ENCODE results near the gene RS1. TPM values are rescaled to one million over a fixed set of nuclear protein-coding genes. Genes with fewer than 3 reads are reported as not detected.

RS1 gene
- total and polyA plus RNA-seq, 4 donors: 0.40 to 6.3 (median 3.1) TPM

GRCh38 chrX:18698737-18699650, 27.1 kb upstream of the RS1 start:
- H3K9ac ChIP-seq (ENCODE audit: insufficient read depth in 1 of 2, low read length in 2 of 2): no peak overlapping the region
- no peak overlapping the region for H3K27ac ChIP-seq (ENCODE audit: low read depth in 1 of 2, low read length in 1 of 2)
- H3K4me1 ChIP-seq (ENCODE audit: control insufficient read depth in 5 of 5, insufficient read depth in 5 of 5, low read length in 5 of 5): peaks cover 0 to 7% (median 0%) of the 10 kb centered on the region in 5 donors
- WGBS, 2 donors: 80 to 91% methylated on average over 12 of the region's 12 CpGs
- peaks cover 0 to 12% (median 3%) of the 10 kb centered on the region in 3 donors for H3K27me3 ChIP-seq (ENCODE audit: control insufficient read depth in 3 of 3, insufficient read depth in 3 of 3, low read length in 2 of 3)
- DNase-seq: no peak
- no peak for ATAC-seq (ENCODE audit: insufficient read depth, low FRiP score)
- TF ChIP-seq CTCF (IDR thresholded peaks at IDR 0.05; ENCODE audit: control extremely low read depth, extremely low read depth): no peak
- H3K9me3 ChIP-seq (ENCODE audit: control insufficient read depth in 4 of 4, insufficient read depth in 3 of 4, low read length in 3 of 4): peaks cover 0 to 3% (median 0%) of the 10 kb centered on the region in 4 donors
- no peak overlapping the region for H3K4me3 ChIP-seq
- no peaks in the 10 kb centered on the region for H3K36me3 ChIP-seq (ENCODE audit: control insufficient read depth in 4 of 4, insufficient read depth in 4 of 4, low read length in 4 of 4)

GRCh38 chrX:18696653-18697052, 24.7 kb upstream of the RS1 start:
- no peak for DNase-seq
- Histone ChIP-seq H3K36me3 (ENCODE audit: control insufficient read depth in 4 of 4, insufficient read depth in 4 of 4, low read length in 4 of 4) (no peaks in the 10 kb centered on the region), H3K4me3 (no peak overlapping the region), H3K9ac (ENCODE audit: insufficient read depth in 1 of 2, low read length in 2 of 2) (no peak overlapping the region), H3K4me1 (ENCODE audit: control insufficient read depth in 5 of 5, insufficient read depth in 5 of 5, low read length in 5 of 5) (peaks cover 0 to 2% (median 0%) of the 10 kb centered on the region in 5 donors), H3K27me3 (ENCODE audit: control insufficient read depth in 3 of 3, insufficient read depth in 3 of 3, low read length in 2 of 3) (peaks cover 0 to 5% (median 3%) of the 10 kb centered on the region in 3 donors), H3K9me3 (ENCODE audit: control insufficient read depth in 4 of 4, insufficient read depth in 3 of 4, low read length in 3 of 4) (peaks cover 0 to 3% (median 0%) of the 10 kb centered on the region in 4 donors), H3K27ac (ENCODE audit: low read depth in 1 of 2, low read length in 1 of 2) (no peak overlapping the region)
- WGBS, 2 donors: 78 to 84% methylated on average over 3 of the region's 3 CpGs
- no peak for ATAC-seq (ENCODE audit: insufficient read depth, low FRiP score)
- no peak for TF ChIP-seq CTCF (IDR thresholded peaks at IDR 0.05; ENCODE audit: control extremely low read depth, extremely low read depth)

DNA sequence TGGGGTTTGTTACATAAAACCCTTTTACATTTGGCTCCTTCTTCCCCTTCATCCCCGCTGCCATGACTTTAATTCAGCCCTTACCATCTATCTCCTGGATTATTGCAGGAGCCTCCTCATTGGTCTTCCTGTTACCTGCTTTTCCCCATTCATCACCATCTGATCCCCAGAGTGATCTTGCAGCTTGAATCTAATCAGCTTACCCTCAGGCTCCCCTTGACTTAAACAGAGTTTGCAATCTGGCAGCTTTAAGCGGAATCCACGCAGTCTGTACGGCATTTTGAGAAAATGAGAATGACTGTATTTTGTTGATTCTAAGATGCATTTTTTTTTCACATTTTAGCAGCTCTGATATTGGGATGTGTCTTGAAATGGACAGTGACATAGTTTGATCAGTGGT, 20.6 kb upstream of the RS1 start:
- Histone ChIP-seq H3K4me1 (ENCODE audit: control insufficient read depth in 5 of 5, insufficient read depth in 5 of 5, low read length in 5 of 5) (no peaks in the 10 kb centered on the region), H3K27me3 (ENCODE audit: control insufficient read depth in 3 of 3, insufficient read depth in 3 of 3, low read length in 2 of 3) (peaks cover 0 to 3% (median 0%) of the 10 kb centered on the region in 3 donors), H3K9me3 (ENCODE audit: control insufficient read depth in 4 of 4, insufficient read depth in 3 of 4, low read length in 3 of 4) (peaks cover 0 to 5% (median 0%) of the 10 kb centered on the region in 4 donors), H3K9ac (ENCODE audit: insufficient read depth in 1 of 2, low read length in 2 of 2) (no peak overlapping the region), H3K36me3 (ENCODE audit: control insufficient read depth in 4 of 4, insufficient read depth in 4 of 4, low read length in 4 of 4) (no peaks in the 10 kb centered on the region), H3K27ac (ENCODE audit: low read depth in 1 of 2, low read length in 1 of 2) (no peak overlapping the region), H3K4me3 (no peak overlapping the region)
- DNase-seq: no peak
- WGBS, 2 donors: 91 to 99% methylated on average over 4 of the region's 4 CpGs
- TF ChIP-seq CTCF (IDR thresholded peaks at IDR 0.05; ENCODE audit: control extremely low read depth, extremely low read depth): no peak
- ATAC-seq (ENCODE audit: insufficient read depth, low FRiP score): no peak
